ENCODE data around the gene WFDC8.

The WFDC8 gene

GRCh38 chr20:45611054-45611453 is 32.0 kb upstream of the WFDC8 start:
- Histone ChIP-seq H3K27me3 (ENCODE audit: insufficient read depth, poor library complexity, severe bottlenecking) (no peaks in the 10 kb centered on the region), H3K4me1 (ENCODE audit: insufficient read depth, poor library complexity, severe bottlenecking) (peaks cover 18% of the 10 kb centered on the region), H3K36me3 (ENCODE audit: low read depth) (no peaks in the 10 kb centered on the region), H3K4me3 (ENCODE audit: severe bottlenecking) (no peak overlapping the region), H3K9me3 (ENCODE audit: severe bottlenecking) (peaks cover 12% of the 10 kb centered on the region), H3K27ac (ENCODE audit: poor library complexity, severe bottlenecking) (peak overlapping the region; percentile 72)
- TF ChIP-seq CTCF (IDR thresholded peaks at IDR 0.05; ENCODE audit: poor library complexity, severe bottlenecking) = no peak
- DNase-seq (ENCODE audit: low spot score) (peak; percentile 87), ATAC-seq (ENCODE audit: low read depth) (peak; percentile 99)

GRCh38 chr20:45607810-45608209 is 28.7 kb upstream of the WFDC8 start:
- Histone ChIP-seq H3K4me3 (ENCODE audit: severe bottlenecking) (no peak overlapping the region), H3K27ac (ENCODE audit: poor library complexity, severe bottlenecking) (no peak overlapping the region), H3K27me3 (ENCODE audit: insufficient read depth, poor library complexity, severe bottlenecking) (peaks cover 16% of the 10 kb centered on the region), H3K36me3 (ENCODE audit: low read depth) (no peaks in the 10 kb centered on the region), H3K9me3 (ENCODE audit: severe bottlenecking) (peaks cover 27% of the 10 kb centered on the region), H3K4me1 (ENCODE audit: insufficient read depth, poor library complexity, severe bottlenecking) (peaks cover 18% of the 10 kb centered on the region)
- ATAC-seq (ENCODE audit: low read depth) (no peak), DNase-seq (ENCODE audit: low spot score) (no peak)
- TF ChIP-seq CTCF (IDR thresholded peaks at IDR 0.05; ENCODE audit: poor library complexity, severe bottlenecking) = no peak

DNA sequence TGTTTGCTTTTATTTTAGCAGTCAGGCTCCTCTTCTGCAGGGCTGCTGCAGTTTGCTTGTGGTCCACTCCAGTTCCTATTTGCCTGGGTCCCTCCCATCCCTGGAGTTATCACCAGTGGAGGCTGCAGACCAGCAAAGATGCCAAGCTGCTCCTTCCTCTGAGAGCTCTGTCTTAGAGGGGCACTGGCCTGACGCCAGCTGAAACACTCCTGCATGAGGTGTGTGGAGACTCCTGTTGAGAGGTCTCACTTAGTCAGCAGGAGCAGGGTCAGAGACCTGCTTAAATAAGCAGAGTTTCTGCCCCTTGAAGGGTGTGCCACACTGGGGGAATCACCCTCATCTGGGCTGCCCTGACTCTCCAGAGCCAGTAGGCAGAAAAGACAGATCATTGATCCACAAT is 16.2 kb upstream of the WFDC8 start:
- ATAC-seq (ENCODE audit: low read depth) (no peak), DNase-seq (ENCODE audit: low spot score) (no peak)
- H3K9me3 ChIP-seq (ENCODE audit: severe bottlenecking) = peaks cover 2% of the 10 kb centered on the region
- H3K36me3 ChIP-seq (ENCODE audit: low read depth) = no peaks in the 10 kb centered on the region
- no peaks in the 10 kb centered on the region for H3K4me1 ChIP-seq (ENCODE audit: insufficient read depth, poor library complexity, severe bottlenecking)
- H3K27ac ChIP-seq (ENCODE audit: poor library complexity, severe bottlenecking) = no peak overlapping the region
- no peak overlapping the region for H3K4me3 ChIP-seq (ENCODE audit: severe bottlenecking)
- peaks cover 15% of the 10 kb centered on the region for H3K27me3 ChIP-seq (ENCODE audit: insufficient read depth, poor library complexity, severe bottlenecking)
- no peak for TF ChIP-seq CTCF (IDR thresholded peaks at IDR 0.05; ENCODE audit: poor library complexity, severe bottlenecking)

DNA sequence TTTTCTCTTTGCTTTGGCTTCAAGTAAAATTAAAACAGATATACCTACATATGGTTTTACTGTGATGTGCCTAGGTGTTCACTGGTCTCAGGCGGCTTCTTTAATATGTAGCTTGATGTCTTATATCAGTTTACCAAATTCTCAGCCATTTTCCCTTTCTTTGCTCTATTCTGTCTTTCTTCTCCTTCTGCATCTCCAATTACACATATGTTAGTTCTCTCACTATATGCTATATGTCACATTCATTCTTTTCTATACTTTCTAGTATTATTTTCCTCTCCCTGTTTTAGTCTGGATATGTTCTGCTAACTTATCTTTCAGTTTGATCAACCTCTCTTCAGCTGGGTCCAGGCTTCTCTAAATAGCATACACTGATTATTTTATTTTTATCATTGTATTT is 14.4 kb upstream of the WFDC8 start:
- no peak for ATAC-seq (ENCODE audit: low read depth)
- TF ChIP-seq CTCF (IDR thresholded peaks at IDR 0.05; ENCODE audit: poor library complexity, severe bottlenecking) = no peak
- Histone ChIP-seq H3K27ac (ENCODE audit: poor library complexity, severe bottlenecking) (no peak overlapping the region), H3K27me3 (ENCODE audit: insufficient read depth, poor library complexity, severe bottlenecking) (peaks cover 11% of the 10 kb centered on the region), H3K4me3 (ENCODE audit: severe bottlenecking) (no peak overlapping the region), H3K4me1 (ENCODE audit: insufficient read depth, poor library complexity, severe bottlenecking) (no peaks in the 10 kb centered on the region), H3K36me3 (ENCODE audit: low read depth) (no peaks in the 10 kb centered on the region), H3K9me3 (ENCODE audit: severe bottlenecking) (peaks cover 2% of the 10 kb centered on the region)
- no peak for DNase-seq (ENCODE audit: low spot score)

DNA sequence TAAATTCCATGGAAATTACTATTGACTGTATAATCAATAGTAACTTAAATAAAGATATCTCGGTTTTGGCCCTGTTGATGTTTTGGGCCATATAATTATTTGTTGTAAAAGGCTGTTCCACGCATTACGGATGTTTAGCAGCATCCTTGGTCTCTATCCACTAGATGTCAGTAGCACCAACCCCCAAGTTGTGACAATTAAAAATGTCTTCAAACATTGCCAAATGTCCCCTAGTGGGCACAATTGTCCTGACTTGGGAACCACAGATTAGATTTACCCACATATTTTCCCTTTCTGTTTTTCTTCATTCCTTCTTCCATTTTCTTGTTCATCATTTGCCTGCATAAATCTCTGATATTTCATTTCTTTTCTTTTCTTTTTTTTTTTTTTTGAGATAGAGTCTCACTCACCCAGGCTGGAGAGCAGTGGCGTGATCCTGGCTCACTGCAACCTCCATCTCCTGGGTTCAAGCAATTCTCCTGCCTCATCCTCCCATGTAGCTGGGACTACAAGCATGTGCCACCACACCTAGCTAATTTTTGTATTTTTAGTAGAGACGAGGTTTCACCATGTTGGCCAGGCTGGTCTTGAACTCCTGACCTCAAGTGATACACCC is 13.6 kb upstream of the WFDC8 start:
- TF ChIP-seq CTCF (IDR thresholded peaks at IDR 0.05; ENCODE audit: poor library complexity, severe bottlenecking) = peak; percentile 100
- DNase-seq (ENCODE audit: low spot score) (no peak), ATAC-seq (ENCODE audit: low read depth) (peak; percentile 72)

More for the DNA sequence above, 13.6 kb upstream of the WFDC8 start:
- Histone ChIP-seq H3K27ac (ENCODE audit: poor library complexity, severe bottlenecking) (no peak overlapping the region), H3K4me3 (ENCODE audit: severe bottlenecking) (no peak overlapping the region), H3K9me3 (ENCODE audit: severe bottlenecking) (peaks cover 2% of the 10 kb centered on the region), H3K36me3 (ENCODE audit: low read depth) (no peaks in the 10 kb centered on the region), H3K27me3 (ENCODE audit: insufficient read depth, poor library complexity, severe bottlenecking) (peaks cover 10% of the 10 kb centered on the region), H3K4me1 (ENCODE audit: insufficient read depth, poor library complexity, severe bottlenecking) (no peaks in the 10 kb centered on the region)
